ENCODE measurements around the gene KCNC3. TPM values are rescaled to one million over a fixed set of nuclear protein-coding genes. Genes with fewer than 3 reads are reported as not detected.
A peak's percentile ranks its signal among the peaks of the same experiment; 100 is the strongest.
"Not testable (repeated sequence)": the region's sequence is repeated elsewhere in the genome, so short reads cannot be mapped to it uniquely, and the experiment has no call there.

The KCNC3 gene
- total RNA-seq, 1 donor from 2014 or later: 12.8 TPM

DNA sequence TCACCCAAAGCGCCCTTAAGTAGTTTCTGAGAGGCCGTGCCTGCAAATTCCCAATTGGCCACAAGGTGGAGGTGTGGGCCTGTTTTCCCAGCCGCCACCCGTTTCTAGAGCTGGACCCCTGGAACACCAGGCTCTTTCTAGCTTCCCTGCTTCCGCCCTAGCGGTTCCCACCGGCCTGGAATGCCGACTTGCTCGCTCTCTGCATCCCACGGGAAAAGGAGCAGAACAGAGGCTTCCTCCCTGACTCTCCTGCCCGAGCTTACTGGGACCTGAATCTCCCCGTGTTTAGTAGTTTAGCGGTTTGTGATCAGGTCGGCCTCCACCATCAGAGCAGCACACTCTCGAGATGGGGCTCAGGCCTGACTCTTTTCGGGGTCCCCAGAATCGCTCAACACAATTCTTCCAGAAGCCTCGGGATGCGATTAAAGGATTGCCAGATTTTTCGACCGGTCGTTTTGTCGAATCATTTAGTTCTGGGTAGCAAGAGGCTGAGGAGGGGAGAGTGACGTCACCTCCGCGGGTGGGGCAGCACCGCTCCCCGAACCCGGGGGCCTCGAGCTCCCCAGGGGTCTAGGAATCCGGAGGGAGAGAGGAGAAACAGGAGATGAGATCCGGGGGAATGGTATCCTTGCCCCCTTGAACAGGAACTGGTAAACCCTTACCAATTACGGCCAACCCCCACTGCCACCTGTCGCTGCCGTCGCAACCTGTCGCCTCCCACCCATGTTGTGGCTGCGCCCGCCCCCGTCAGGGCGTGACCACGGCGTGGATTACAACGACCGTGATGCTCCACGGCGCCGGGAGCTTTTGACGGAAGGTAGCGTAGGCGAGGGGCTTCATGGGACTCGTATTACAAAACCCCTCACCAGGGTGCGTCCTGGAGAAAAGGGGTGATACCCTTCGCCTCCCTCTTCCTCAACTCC, 28.3 kb upstream of the KCNC3 start:
- H3K9me3 ChIP-seq: no peaks in the 10 kb centered on the region
- peak; percentile 90 for DNase-seq
- TF ChIP-seq, protein P1, sequence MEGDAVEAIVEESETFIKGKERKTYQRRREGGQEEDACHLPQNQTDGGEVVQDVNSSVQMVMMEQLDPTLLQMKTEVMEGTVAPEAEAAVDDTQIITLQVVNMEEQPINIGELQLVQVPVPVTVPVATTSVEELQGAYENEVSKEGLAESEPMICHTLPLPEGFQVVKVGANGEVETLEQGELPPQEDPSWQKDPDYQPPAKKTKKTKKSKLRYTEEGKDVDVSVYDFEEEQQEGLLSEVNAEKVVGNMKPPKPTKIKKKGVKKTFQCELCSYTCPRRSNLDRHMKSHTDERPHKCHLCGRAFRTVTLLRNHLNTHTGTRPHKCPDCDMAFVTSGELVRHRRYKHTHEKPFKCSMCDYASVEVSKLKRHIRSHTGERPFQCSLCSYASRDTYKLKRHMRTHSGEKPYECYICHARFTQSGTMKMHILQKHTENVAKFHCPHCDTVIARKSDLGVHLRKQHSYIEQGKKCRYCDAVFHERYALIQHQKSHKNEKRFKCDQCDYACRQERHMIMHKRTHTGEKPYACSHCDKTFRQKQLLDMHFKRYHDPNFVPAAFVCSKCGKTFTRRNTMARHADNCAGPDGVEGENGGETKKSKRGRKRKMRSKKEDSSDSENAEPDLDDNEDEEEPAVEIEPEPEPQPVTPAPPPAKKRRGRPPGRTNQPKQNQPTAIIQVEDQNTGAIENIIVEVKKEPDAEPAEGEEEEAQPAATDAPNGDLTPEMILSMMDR (IDR thresholded peaks at IDR 0.05): peak; percentile 83
- peak overlapping the region; percentile 56 for H3K4me3 ChIP-seq
- ATAC-seq: peak; percentile 80
- H3K27ac ChIP-seq: peak overlapping the region; percentile 80
- no peaks in the 10 kb centered on the region for H3K27me3 ChIP-seq
- no peaks in the 10 kb centered on the region for H3K36me3 ChIP-seq
- H3K4me1 ChIP-seq: peaks cover 5% of the 10 kb centered on the region
- intact Hi-C loops (cut with DNase I): no loop called here

DNA sequence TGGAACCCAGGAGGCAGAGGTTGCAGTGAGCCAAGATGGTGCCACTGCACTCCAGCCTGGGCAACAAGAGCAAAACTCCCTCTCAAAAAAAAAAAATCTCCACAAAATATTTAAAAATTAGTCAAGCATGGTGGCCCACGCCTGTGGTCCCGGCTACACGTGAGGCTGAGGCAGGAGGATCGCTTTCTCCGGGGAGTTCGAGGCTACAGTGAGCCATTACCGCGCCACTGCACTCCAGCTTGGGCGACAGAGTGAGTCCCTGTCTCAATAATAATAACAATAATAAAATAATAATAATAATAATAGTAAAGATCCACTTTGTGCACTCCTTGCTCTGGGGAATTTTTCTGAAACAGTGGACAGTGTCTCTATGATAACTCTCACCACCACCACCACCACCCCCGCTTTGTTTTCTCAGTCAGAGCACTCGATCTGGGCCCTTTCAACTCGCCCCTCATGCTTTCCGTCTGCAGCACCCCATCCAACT, 27.6 kb upstream of the KCNC3 start:
- TF ChIP-seq, protein P1 (IDR thresholded peaks at IDR 0.05): no peak
- Histone ChIP-seq H3K9me3 (no peaks in the 10 kb centered on the region), H3K27me3 (no peaks in the 10 kb centered on the region), H3K36me3 (no peaks in the 10 kb centered on the region), H3K4me1 (peaks cover 5% of the 10 kb centered on the region), H3K4me3 (peak overlapping the region; percentile 56), H3K27ac (no peak overlapping the region)
- DNase-seq (peak; percentile 41), ATAC-seq (no peak)
- intact Hi-C loops (cut with DNase I): no loop called here

DNA sequence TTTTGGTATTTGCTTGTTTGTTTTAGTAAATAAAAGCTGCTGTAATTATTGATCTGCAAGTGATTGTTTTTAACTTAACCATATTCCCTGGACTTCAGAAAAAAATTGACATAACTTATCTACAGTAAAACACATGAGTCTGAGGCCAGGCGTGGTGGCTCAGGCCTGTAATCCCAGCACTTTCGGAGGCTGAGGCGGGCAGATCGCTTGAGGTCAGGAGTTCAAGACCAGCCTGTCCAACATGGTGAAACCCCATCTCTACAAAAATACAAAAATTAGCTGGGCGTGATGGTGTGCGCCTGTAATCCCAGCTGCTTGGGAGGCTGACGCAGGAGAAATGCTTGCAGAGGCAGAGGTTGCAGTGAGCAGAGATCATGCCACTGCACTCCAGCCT, 24.3 kb upstream of the KCNC3 start:
- intact Hi-C loops (cut with DNase I); H3K4me3 ChIP-seq; H3K27me3 ChIP-seq; H3K27ac ChIP-seq; ATAC-seq; H3K36me3 ChIP-seq; H3K4me1 ChIP-seq; H3K9me3 ChIP-seq: not testable (repeated sequence)
- DNase-seq: peak; percentile 19

DNA sequence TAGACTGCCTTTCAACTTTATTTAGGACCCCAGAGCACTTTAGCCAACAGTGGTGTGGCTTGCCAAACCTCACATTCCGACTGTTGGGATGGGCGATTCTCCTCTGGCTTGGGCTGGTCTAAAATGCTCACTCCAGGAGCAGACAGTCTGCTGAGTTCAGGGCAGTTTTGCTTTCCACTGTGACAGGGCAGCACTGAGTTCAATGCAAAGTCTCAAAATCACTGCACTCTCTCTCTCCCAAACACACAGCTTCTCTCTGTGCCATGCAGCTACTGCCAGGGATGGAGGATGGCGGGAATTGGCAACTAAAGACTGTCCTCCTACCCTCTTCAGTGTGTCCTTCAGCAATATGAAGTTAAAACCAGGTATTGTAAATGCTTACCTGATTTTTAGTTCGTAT, 23.1 kb upstream of the KCNC3 start:
- intact Hi-C loops (cut with DNase I): no loop called here
- Histone ChIP-seq H3K27me3 (no peaks in the 10 kb centered on the region), H3K36me3 (no peaks in the 10 kb centered on the region), H3K27ac (no peak overlapping the region), H3K9me3 (no peaks in the 10 kb centered on the region), H3K4me1 (peaks cover 6% of the 10 kb centered on the region), H3K4me3 (no peak overlapping the region)
- ATAC-seq (no peak), DNase-seq (peak; percentile 7)
- TF ChIP-seq, protein P1 (IDR thresholded peaks at IDR 0.05): no peak

DNA sequence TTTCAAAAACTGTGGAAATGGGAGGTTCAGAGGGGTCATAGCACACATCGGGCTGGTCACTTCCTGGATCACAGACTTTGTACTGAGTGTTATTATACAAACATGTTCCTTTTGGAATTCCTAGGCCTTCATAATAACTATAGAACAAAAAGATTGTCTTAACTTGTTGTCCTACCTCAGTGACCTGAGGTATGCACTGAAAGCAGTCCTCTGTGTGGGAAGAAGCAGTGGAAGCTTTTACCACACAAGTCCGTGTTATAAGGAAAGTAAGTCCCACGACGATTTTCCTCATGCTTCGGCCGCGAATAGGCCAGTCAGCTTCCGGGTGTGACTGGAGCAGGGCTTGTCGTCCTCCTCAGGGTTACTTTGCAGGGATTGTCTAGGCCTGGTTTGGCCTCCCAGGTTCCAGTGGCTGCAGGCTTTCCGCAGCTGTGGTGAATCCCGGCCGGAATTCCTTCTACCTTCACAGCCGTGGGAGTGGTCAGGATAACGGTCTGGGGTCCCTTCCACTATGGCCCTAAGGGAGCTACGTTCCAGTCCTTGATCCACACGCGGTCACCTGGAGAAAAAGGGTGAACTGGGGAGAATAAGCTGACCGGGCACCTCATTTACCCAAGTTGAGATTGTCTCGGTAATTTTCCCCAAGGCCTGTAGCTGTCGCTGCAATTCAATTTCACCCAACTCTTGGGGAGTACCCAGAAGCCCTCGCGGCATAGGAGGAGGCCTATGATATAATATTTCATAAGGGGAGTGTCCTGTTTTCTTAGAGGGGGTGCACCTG, 20.3 kb upstream of the KCNC3 start:
- no peak overlapping the region for H3K4me3 ChIP-seq
- H3K27ac ChIP-seq: peak overlapping the region; percentile 42
- no peaks in the 10 kb centered on the region for H3K27me3 ChIP-seq
- H3K36me3 ChIP-seq: no peaks in the 10 kb centered on the region
- TF ChIP-seq, protein P1 (IDR thresholded peaks at IDR 0.05): no peak
- ATAC-seq (no peak), DNase-seq (peak; percentile 29)
- peaks cover 5% of the 10 kb centered on the region for H3K9me3 ChIP-seq
- peaks cover 6% of the 10 kb centered on the region for H3K4me1 ChIP-seq
- intact Hi-C loops (cut with DNase I): no loop called here

DNA sequence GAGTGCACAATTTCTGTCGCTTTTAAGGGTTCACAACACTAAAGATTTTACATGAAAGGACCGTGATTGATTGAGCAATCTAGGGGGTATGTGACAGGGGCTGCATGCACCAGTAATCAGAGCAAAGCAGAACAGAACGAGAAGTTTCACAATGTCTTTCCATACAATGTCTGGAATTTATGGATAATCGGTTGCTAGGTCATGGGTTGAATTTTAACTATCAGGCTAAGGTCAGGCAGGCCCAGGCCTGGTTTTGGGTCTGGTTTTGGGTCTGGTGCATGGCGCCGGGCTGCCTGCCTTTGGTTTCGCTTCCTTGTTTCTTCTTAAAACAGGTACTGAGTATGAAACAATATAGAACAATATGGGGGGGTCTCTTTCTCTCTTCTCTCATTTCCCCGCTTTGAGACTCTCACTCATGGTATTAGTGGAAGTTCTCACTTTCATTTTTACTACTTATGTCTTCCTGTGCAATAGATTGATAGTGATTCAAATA, 18.0 kb upstream of the KCNC3 start:
- not testable (repeated sequence) for ATAC-seq

More for the DNA sequence above, 18.0 kb upstream of the KCNC3 start:
- H3K4me3 ChIP-seq; H3K9me3 ChIP-seq; intact Hi-C loops (cut with DNase I); H3K27ac ChIP-seq; H3K36me3 ChIP-seq; H3K4me1 ChIP-seq; H3K27me3 ChIP-seq: not testable (repeated sequence)
- peak; percentile 53 for DNase-seq

Measured in upper lobe of right lung (tissue), 1 donor.